ENCODE measurements around the gene MALAT1.

DNA sequence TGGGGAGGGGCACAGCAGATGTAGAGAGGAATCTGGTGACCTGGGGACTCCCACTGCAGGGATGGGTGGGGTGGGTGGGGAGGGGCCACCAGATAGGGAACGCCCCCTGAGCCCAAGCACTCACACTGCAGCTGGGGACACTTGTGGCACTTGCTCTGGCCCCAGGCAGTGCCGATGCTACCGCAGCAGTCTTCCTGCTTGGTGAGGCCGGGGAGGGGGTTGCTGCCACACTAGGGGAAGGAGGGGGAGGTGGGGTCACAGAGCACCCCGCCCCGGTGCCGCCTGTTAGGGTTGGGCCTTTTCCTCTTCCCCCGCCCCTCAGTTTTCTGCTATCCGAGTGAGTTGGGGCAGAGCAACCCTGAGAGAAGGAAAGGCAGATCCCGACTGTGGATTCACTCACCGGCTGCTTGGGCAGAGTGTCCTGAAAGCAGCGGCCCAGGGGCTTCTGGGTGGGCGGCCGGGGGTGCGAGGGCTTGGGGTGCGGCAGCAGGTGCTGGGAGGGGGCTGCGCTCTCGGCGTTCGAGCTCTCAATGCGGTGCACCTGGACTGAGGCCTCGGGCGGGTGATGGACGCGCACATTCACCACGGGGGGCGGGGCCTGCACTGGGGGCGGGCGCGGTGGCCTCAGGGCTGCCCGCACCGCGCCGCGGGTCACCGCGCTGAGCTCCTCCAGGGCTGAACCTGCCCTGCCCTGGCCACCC, 54.6 kb downstream of the MALAT1 start:
- TF ChIP-seq SOX5 (CRISPR knock-in tag; IDR thresholded peaks at IDR 0.05; ENCODE audit: borderline replicate concordance), result no peak
- TF ChIP-seq, protein P1, sequence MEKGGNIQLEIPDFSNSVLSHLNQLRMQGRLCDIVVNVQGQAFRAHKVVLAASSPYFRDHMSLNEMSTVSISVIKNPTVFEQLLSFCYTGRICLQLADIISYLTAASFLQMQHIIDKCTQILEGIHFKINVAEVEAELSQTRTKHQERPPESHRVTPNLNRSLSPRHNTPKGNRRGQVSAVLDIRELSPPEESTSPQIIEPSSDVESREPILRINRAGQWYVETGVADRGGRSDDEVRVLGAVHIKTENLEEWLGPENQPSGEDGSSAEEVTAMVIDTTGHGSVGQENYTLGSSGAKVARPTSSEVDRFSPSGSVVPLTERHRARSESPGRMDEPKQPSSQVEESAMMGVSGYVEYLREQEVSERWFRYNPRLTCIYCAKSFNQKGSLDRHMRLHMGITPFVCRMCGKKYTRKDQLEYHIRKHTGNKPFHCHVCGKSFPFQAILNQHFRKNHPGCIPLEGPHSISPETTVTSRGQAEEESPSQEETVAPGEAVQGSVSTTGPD (CRISPR knock-in tag; IDR thresholded peaks at IDR 0.05), result no peak
- no peak for TF ChIP-seq MAFF (IDR thresholded peaks at IDR 0.05; ENCODE audit: low read depth, low read length)

Data from HepG2 (cell line).